Measurements from ENCODE around the gene EPS8. TPM values are rescaled to one million over a fixed set of nuclear protein-coding genes. Genes with fewer than 3 reads are reported as not detected.

Gene EPS8
- total RNA-seq, 1 donor from 2014 or later = 58.2 TPM

DNA sequence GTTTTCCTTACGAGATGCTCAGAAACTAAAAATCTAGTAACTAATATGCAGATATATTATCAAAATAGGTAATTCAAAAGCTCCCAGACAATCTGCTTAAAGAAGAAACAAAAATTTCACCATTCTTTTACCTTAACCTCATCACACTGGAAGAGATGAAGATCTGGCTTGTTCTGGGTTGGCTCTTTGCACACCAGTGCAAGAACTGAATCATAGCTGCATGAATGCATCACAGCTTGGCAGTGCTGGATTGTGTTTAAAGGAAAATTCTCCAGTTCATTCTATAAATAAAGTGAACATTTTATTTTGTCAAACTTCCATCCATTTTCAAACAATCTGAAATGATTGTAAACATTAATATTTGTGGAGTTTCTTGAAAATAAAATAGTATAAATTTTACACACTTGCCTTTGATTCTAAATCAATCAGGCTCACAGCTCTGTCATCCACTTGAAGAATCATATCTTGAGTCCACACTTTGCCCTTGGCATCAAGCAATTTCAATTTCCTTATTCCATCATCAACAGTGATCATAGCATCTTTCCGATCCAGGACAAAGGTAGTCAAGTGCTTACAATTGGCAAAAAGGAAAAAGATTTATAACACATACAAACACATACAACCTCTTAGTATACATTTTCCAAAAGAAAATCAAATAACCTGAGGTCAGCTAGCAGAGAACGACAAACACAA lies 119.8 kb downstream of the EPS8 start:
- DNase-seq = no peak
- Histone ChIP-seq H3K4me3 (no peak overlapping the region), H3K27ac (no peak overlapping the region), H3K4me1 (no peaks in the 10 kb centered on the region), H3K9me3 (no peaks in the 10 kb centered on the region), H3K27me3 (no peaks in the 10 kb centered on the region), H3K36me3 (no peaks in the 10 kb centered on the region)
- ATAC-seq = no peak
- intact Hi-C loops (cut with DNase I) = no loop called here
- TF ChIP-seq, protein P1, sequence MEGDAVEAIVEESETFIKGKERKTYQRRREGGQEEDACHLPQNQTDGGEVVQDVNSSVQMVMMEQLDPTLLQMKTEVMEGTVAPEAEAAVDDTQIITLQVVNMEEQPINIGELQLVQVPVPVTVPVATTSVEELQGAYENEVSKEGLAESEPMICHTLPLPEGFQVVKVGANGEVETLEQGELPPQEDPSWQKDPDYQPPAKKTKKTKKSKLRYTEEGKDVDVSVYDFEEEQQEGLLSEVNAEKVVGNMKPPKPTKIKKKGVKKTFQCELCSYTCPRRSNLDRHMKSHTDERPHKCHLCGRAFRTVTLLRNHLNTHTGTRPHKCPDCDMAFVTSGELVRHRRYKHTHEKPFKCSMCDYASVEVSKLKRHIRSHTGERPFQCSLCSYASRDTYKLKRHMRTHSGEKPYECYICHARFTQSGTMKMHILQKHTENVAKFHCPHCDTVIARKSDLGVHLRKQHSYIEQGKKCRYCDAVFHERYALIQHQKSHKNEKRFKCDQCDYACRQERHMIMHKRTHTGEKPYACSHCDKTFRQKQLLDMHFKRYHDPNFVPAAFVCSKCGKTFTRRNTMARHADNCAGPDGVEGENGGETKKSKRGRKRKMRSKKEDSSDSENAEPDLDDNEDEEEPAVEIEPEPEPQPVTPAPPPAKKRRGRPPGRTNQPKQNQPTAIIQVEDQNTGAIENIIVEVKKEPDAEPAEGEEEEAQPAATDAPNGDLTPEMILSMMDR (IDR thresholded peaks at IDR 0.05) = no peak

DNA sequence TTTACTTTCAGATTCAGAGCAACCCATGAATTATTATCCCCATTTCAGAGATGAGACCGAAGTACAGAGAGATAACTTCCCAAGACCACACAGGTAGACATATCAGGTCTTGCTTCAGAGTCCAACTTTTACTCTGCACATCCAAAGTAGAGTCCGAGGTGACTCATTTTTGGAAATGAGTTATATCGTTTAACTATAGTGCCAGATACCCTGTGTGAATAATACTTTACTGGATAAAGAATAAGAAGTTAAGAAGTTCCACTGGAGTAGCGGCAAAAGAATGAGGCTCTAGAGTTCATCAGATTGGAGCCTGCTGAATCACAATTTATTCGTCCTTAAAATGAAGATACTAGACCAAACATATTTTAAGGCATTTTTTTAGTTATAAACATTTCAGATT lies 124.7 kb downstream of the EPS8 start:
- ATAC-seq (no peak), DNase-seq (no peak)
- H3K36me3 ChIP-seq = peaks cover 12% of the 10 kb centered on the region
- H3K9me3 ChIP-seq = no peaks in the 10 kb centered on the region
- TF ChIP-seq, protein P1 (IDR thresholded peaks at IDR 0.05) = no peak
- H3K4me3 ChIP-seq = no peak overlapping the region
- no peaks in the 10 kb centered on the region for H3K27me3 ChIP-seq
- intact Hi-C loops (cut with DNase I) = no loop called here
- H3K4me1 ChIP-seq = no peaks in the 10 kb centered on the region
- no peak overlapping the region for H3K27ac ChIP-seq

DNA sequence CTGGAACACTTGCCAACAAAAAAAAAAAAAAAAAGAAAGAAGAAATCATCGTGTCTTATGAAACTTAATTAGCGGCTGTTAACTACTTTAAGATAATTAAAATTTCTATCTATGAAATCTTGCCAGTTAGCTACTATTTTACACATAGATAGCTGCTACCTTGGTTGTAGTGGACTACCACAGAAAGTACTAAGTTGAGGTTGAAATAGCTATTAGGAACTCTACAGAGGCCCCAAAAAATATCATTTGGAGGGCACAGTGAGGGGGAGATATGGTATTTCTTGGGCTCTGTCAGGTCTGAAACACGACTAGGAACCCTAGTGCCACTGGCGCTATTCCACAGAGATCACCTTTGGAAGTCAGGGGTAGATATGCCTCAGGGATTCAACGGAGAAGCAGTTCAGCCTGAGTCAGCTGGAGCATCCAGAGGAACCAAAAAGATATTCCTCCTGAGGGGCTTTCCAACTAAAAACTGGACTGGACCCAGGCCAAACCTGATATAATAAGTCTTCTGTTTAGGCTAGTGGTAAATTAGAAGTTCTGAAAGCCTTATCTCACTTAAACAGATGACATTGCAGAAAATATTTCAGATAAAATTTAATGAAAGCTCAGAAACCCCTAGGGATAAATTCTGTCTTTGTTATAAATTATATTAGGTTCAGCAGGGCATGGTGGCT lies 126.1 kb downstream of the EPS8 start:
- DNase-seq (no peak), ATAC-seq (no peak)
- Histone ChIP-seq H3K4me1 (no peaks in the 10 kb centered on the region), H3K27me3 (no peaks in the 10 kb centered on the region), H3K27ac (no peak overlapping the region), H3K4me3 (no peak overlapping the region), H3K9me3 (no peaks in the 10 kb centered on the region), H3K36me3 (peaks cover 17% of the 10 kb centered on the region)
- TF ChIP-seq, protein P1 (IDR thresholded peaks at IDR 0.05) = no peak
- intact Hi-C loops (cut with DNase I) = no loop called here

DNA sequence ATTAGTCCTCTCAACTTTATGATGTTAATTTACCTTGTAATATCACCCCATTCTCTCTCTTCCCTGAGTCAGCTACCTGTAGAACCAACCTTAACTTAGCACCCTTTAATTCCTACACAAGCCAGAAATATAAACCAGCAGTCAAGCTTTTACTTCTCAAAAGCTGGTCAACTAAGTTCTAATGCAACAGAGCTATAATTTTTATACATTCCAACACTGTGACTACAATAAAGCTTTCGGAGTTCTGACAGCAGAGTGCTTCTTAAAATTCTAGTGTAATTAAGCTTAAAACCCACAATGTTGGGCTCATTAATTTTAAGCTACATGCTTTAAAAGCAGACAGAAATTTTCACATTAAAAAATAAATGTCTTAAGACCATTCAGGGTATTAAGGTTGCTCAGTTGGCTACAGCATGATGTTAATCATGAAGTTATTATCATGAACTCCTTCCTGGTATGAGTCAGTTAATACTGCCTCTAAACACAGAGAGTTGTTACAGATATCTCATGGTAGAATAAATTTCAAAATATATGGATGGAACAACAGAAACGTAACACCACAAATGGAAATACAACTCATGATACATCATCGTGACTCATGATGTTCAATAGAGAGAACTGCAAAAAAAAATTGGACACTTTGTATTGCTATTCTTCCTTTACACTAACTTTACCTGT lies 126.7 kb downstream of the EPS8 start:
- Histone ChIP-seq H3K4me1 (no peaks in the 10 kb centered on the region), H3K27me3 (no peaks in the 10 kb centered on the region), H3K36me3 (peaks cover 24% of the 10 kb centered on the region), H3K9me3 (no peaks in the 10 kb centered on the region), H3K27ac (no peak overlapping the region), H3K4me3 (no peak overlapping the region)
- TF ChIP-seq, protein P1 (IDR thresholded peaks at IDR 0.05) = no peak
- DNase-seq = no peak
- intact Hi-C loops (cut with DNase I) = no loop called here
- no peak for ATAC-seq

DNA sequence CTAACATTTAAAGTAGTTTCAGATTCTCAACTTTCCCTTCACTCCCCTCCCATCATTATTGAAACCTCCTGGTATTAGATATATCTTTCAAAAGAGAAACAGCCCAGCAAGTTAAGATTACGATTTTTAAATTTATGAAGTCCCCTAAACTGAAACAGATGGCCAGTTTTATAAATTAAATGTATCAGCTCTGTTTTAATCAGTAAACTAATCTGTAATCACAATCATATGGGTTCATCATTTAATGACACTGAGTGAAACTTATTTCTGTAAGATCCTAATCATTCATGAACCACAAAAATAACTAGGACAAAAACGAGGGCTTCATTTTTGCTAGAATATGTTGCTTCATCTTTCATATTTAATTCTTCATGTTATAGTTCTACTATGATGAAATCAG lies 137.8 kb downstream of the EPS8 start:
- Histone ChIP-seq H3K4me3 (no peak overlapping the region), H3K27me3 (no peaks in the 10 kb centered on the region), H3K27ac (no peak overlapping the region), H3K36me3 (peaks cover 36% of the 10 kb centered on the region), H3K4me1 (no peaks in the 10 kb centered on the region), H3K9me3 (no peaks in the 10 kb centered on the region)
- ATAC-seq (no peak), DNase-seq (no peak)
- TF ChIP-seq, protein P1 (IDR thresholded peaks at IDR 0.05) = no peak
- intact Hi-C loops (cut with DNase I) = no loop called here
